SU-DHL-6 (cell line): Measurements from ENCODE around the gene GRAMD1B.

ENCODE experiments used
- H2AFZ ChIP-seq: fragments of 200-600 bp; sonication (generic); 2 replicates; pipeline ENCODE4 v1.6.1; 2014; ENCODE audit warnings: low read depth, mild to moderate bottlenecking, moderate library complexity, mixed read lengths, antibody characterized with exemption, low read length; ENCODE audit not compliant: severe bottlenecking
- H3F3A ChIP-seq: fragments of 200-600 bp; shearing (Covaris generic); 2 replicates; pipeline ENCODE4 v1.6.0; 2016; ENCODE audit warnings: antibody characterized with exemption, mild to moderate bottlenecking; ENCODE audit not compliant: insufficient read depth
- H3K27ac ChIP-seq: fragments of 200-600 bp; sonication (generic); 2 replicates; pipeline ENCODE4 v1.5.1; 2016; ENCODE audit warnings: low read depth, mild to moderate bottlenecking, low read length, moderate library complexity, mixed read lengths
- H3K27me3 ChIP-seq: fragments of 200-600 bp; sonication (generic), shearing (Covaris generic); 2 replicates; pipeline ENCODE4 v1.6.0; 2014; ENCODE audit warnings: mild to moderate bottlenecking, low read length
- H3K36me3 ChIP-seq: fragments of 200-600 bp; sonication (generic); 2 replicates; pipeline ENCODE4 v1.6.1; 2014; ENCODE audit warnings: mild to moderate bottlenecking, low read length, mixed read lengths
- H3K4me2 ChIP-seq: fragments of 300-600, 200-600 bp; shearing (Covaris generic), sonication (generic); 2 replicates; pipeline ENCODE4 v1.6.0; 2014; ENCODE audit warnings: low read length, low read depth, mild to moderate bottlenecking; ENCODE audit not compliant: poor library complexity, severe bottlenecking
- H3K4me3 ChIP-seq: fragments of 200-600 bp; sonication (generic); 2 replicates; pipeline ENCODE4 v1.5.1; 2014; ENCODE audit warnings: antibody characterized with exemption, low read length, mild to moderate bottlenecking, mixed read lengths; ENCODE audit not compliant: insufficient read depth, poor library complexity, severe bottlenecking
- H3K79me2 ChIP-seq: fragments of 200-600 bp; sonication (generic); 2 replicates; pipeline ENCODE4 v1.6.1; 2014; ENCODE audit warnings: mild to moderate bottlenecking, low read length, moderate library complexity; ENCODE audit not compliant: insufficient read depth
- H3K9ac ChIP-seq: fragments of 200-600 bp; sonication (generic); 2 replicates; pipeline ENCODE4 v1.7.0; 2014; ENCODE audit warnings: mild to moderate bottlenecking, low read length
- H3K9me2 ChIP-seq: fragments of 200-600 bp; sonication (generic); replicated peaks from 2 replicates; pipeline ENCODE4 v1.6.1; 2014; ENCODE audit warnings: low read length; ENCODE audit not compliant: insufficient read depth
- H3K9me3 ChIP-seq: fragments of 200-600 bp; sonication (generic); 2 replicates; pipeline ENCODE4 v1.6.1; 2014; ENCODE audit warnings: low read length, mixed read lengths; ENCODE audit not compliant: insufficient read depth
- H4K20me1 ChIP-seq: fragments of 200-600 bp; sonication (generic); 2 replicates; pipeline ENCODE4 v1.6.1; 2014; ENCODE audit warnings: low read depth, mild to moderate bottlenecking, antibody characterized with exemption, low read length, moderate library complexity, mixed read lengths
- EZH2phosphoT487 ChIP-seq: fragments of 200-600 bp; sonication (generic), shearing (Covaris generic); conservative IDR thresholded peaks from 2 replicates; pipeline ENCODE4 v1.6.1; 2018; ENCODE audit warnings: mild to moderate bottlenecking, antibody characterized with exemption, low read length, moderate library complexity, mixed read lengths
- TF ChIP-seq, protein P1 (sequence below): fragments of 200-600 bp; sonication (generic); IDR thresholded peaks from one replicate; pipeline ENCODE4 v1.5.1; 2017; ENCODE audit warnings: antibody characterized with exemption, mild to moderate bottlenecking, low read length, moderate library complexity; ENCODE audit not compliant: insufficient read depth, poor library complexity, severe bottlenecking

The GRAMD1B gene

DNA sequence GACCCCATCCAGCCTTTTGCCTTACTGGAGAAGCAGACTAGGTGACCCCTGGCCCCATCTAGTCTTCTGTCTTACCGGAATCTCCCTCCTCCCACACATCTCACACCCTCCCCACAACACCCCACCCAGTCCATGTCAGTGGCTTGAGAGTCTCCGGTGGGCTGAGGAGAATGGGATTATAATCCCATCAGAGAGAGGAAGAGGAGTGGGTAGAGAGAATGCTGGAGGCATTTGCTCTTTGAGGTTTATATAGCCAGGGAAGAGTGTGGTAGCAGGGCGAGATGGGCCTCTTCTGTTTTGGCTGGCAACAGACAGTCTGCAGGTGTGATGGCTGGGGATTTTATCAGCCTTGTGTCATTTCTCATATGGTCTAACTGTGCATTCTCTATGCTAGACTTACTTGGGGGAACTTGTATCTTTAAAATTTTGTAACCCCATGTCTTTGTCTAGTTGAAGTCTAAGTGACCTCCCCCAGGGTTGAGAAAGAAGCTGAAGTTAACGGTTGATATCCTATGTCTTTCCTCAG is 50.3 kb downstream of the GRAMD1B start:
- Histone ChIP-seq H2AFZ (peak overlapping the region; percentile 24), H4K20me1 (no peaks in the 10 kb centered on the region), H3K27ac (peak overlapping the region; percentile 98), H3K79me2 (peaks cover 12% of the 10 kb centered on the region; the same call in 1 of the 2 replicates), H3K4me3 (peak overlapping the region; percentile 52), H3K9me2 (no peaks in the 10 kb centered on the region), H3F3A (peaks cover 18% of the 10 kb centered on the region), H3K36me3 (no peaks in the 10 kb centered on the region), H3K9ac (peak overlapping the region; percentile 68), H3K4me2 (peak overlapping the region; percentile 62), H3K27me3 (no peaks in the 10 kb centered on the region), H3K9me3 (no peaks in the 10 kb centered on the region)
- TF ChIP-seq, protein P1, sequence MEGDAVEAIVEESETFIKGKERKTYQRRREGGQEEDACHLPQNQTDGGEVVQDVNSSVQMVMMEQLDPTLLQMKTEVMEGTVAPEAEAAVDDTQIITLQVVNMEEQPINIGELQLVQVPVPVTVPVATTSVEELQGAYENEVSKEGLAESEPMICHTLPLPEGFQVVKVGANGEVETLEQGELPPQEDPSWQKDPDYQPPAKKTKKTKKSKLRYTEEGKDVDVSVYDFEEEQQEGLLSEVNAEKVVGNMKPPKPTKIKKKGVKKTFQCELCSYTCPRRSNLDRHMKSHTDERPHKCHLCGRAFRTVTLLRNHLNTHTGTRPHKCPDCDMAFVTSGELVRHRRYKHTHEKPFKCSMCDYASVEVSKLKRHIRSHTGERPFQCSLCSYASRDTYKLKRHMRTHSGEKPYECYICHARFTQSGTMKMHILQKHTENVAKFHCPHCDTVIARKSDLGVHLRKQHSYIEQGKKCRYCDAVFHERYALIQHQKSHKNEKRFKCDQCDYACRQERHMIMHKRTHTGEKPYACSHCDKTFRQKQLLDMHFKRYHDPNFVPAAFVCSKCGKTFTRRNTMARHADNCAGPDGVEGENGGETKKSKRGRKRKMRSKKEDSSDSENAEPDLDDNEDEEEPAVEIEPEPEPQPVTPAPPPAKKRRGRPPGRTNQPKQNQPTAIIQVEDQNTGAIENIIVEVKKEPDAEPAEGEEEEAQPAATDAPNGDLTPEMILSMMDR, result no peak
- no peak for TF ChIP-seq EZH2phosphoT487

DNA sequence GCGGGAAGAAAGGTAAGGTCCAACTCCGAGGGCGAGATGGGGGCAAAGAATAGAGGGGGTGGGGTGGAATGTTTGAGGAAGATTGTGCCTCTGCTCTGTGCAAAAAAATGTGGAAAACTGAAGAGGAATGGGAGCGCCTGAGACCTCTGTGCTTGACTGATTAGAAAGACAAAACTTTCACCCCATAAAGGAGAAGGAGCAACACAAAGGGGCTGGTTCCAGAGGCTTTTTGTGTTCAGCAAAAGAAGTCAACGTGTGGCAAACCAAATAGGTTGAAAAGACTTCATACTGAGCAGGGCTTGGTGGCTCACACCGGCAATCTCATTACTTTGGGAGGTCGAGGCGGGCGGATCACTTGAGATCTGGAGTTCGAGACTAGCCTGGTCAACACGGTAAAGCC is 50.8 kb downstream of the GRAMD1B start:
- Histone ChIP-seq H3K36me3 (no peaks in the 10 kb centered on the region), H3F3A (peaks cover 18% of the 10 kb centered on the region), H3K9me2 (no peaks in the 10 kb centered on the region), H3K9me3 (no peaks in the 10 kb centered on the region), H2AFZ (peak overlapping the region; percentile 24), H4K20me1 (no peaks in the 10 kb centered on the region), H3K27ac (peak overlapping the region; percentile 98), H3K4me3 (peak overlapping the region; percentile 52), H3K4me2 (peak overlapping the region; percentile 62), H3K27me3 (no peaks in the 10 kb centered on the region), H3K79me2 (peaks cover 12% of the 10 kb centered on the region; the same call in 1 of the 2 replicates), H3K9ac (peak overlapping the region; percentile 68)
- TF ChIP-seq, protein P1, result no peak
- no peak for TF ChIP-seq EZH2phosphoT487

DNA sequence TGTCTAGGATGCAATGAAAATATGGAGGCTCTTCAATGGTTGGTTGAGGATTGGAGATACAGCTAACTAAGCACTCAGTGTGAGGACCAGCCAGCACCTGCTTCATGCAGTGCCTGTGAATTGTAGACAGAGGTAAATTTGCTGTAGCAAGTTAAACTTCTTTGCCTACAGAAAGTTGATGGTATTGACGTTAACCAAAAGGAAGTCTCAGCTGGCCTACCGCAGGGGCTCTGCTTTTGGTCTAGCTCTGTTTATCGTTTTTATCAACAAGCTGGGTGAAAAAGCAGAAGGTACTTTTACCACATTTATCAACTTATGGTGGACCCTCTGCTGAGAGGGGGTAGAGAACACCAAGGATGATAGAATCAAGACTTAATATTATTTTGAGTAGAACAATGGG is 51.6 kb downstream of the GRAMD1B start:
- Histone ChIP-seq H3K9me2 (no peaks in the 10 kb centered on the region), H3K9me3 (no peaks in the 10 kb centered on the region), H3K4me2 (peak overlapping the region; percentile 62), H2AFZ (no peak overlapping the region), H3K4me3 (peak overlapping the region; percentile 52), H3F3A (peaks cover 18% of the 10 kb centered on the region), H3K36me3 (no peaks in the 10 kb centered on the region), H3K27ac (peak overlapping the region; percentile 98), H3K9ac (peak overlapping the region; percentile 68), H3K79me2 (peaks cover 12% of the 10 kb centered on the region; the same call in 1 of the 2 replicates), H4K20me1 (no peaks in the 10 kb centered on the region), H3K27me3 (no peaks in the 10 kb centered on the region)
- TF ChIP-seq EZH2phosphoT487, result no peak
- TF ChIP-seq, protein P1, result no peak
